MV-4-11 (cell line): ENCODE results near the gene TENT4B.
A peak's percentile ranks its signal among the peaks of the same experiment; 100 is the strongest.
"Not testable (repeated sequence)": the region's sequence is repeated elsewhere in the genome, so short reads cannot be mapped to it uniquely, and the experiment has no call there.

Experiments used
- DNase-seq: peaks from one replicate; lab custom pipeline; 2025; lab: John Stamatoyannopoulos, UW

The TENT4B gene

DNA sequence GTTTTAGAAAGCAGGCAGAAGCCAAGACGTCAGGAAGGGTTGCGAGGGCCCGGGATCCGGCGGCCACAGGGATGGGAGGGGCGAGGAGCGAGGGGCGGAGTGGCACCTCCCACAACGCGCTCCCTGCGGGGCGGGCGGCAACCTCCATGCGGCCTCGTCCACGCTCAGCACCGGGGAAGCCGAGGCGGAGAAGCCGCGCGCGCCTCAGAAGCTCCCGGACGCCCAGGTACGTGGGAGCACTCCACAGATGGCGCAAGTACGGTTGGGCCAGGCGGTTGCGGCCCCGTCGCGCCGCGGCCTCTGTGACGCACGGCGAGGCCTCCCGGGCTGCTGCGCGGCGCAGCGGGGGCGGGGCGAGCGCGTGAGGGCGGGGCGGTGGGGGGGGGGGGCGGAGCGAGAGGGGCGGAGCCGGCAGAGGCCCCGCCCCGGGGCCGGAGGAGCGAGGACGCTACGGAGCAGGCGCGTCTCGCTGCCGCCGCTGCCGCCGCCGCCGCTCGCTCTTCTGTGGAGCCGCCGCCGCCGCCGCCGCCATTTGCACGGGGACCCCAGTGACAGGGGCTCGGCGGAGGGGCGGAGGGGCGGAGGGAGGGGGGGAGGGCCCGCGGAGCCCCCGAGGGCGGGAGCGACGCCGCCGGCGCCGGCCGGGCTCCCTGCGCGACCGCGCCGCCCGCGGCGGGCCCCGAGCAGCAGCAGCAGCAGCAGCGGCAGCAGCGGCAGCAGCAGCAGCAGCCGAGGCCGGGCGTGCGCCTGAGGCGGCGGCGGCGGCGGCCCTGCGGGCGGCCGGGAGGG, at the start of gene TENT4B:
Gene TENT4B (plus strand): TSS at position 500 of the 789 bp plus-strand sequence. CDS start 316 bp downstream, outside the sequence.
- DNase-seq = peak; percentile 75

DNA sequence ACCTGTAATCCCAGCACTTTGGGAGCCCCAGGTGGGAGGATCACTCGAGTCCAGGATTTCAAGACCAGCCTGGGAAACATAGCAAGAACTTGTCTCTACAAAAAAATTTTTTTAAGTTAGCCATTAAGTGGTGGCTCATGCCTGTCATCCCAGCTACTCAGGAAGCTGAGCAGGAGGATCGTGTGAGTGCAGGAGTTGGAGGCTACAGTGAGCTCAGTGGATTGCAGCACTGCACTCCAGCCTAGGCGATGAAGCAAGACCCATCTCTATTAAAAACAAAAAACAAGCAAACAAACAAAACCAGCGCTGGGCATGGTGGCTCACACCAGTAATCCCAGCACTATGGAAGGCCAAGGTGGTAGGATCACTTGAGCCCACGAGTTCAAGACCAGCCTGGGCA, 49.3 kb upstream of the TENT4B start:
- peak; percentile 75 for DNase-seq

DNA sequence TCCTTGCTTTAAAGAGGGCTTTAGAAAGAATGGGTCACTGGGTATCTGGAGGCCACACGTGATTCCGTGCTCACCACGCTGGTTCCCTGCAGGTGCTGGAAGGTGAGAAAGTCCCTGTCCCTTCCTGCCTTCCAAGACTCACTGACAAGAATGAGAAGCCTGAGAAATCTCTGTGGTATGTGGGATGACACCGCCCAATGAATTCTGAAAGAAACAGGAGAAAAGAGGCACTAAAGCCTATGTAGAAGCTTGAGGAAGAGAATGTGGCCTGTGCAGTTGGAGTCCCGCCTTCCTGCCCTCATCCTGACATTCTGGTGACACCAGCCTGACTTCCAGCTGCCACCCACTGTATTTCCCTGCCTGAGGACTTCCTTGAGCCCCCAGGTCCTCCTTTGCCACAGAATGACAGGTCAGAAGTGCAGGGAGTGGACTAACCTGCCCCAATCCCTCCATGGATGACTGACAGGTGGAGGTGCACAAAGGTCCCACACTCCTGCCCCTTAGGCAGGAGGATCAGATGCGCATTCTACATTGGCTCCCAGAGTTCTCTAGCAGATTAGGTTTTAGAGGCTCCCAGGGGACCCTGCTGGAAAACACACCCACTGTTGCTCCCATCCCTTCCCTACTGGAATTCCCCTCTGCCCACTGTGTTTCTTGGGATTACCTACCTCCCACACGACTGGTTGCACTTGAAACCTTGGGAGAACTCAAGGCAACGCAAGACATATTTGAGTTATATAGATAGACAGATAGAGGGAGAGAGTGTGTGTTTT, 38.6 kb upstream of the TENT4B start:
- no peak for DNase-seq

DNA sequence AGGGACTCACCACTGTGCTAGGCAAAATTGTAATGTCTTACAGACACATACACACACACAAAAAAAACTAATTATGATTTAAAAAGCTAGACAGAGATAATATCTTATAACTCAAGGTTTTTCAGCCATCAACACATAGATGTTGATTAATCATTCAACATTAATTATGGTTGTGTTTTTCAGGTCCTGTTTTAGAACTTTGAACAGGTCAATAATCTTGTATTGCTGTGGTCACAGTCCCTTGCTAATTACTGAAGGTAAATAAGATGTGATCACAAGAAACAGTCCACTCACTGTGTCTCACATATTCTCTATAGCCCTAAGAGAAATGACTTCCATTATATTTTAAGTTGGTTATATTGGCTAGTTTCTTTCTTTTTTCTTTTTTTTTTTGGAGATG, 32.4 kb upstream of the TENT4B start:
- no peak for DNase-seq

DNA sequence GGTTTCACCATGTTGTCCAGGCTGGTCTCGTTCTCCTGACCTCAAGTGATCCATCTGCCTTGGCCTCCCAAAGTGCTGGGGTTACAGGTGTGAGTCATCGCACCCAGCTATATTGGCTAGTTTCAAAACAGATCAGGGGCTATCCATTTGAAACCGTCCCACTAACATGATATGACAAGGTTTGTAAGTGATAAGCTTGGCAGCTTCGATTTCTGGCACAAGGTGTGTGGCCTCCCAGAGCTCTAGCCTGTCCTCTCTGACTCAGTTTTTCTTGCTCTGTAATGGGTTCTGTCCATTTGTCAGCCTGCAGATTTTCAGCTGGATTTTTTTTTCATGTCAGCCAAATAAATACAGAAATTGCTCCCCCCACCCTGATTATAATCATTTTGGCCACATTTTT, 31.8 kb upstream of the TENT4B start:
- no peak for DNase-seq

DNA sequence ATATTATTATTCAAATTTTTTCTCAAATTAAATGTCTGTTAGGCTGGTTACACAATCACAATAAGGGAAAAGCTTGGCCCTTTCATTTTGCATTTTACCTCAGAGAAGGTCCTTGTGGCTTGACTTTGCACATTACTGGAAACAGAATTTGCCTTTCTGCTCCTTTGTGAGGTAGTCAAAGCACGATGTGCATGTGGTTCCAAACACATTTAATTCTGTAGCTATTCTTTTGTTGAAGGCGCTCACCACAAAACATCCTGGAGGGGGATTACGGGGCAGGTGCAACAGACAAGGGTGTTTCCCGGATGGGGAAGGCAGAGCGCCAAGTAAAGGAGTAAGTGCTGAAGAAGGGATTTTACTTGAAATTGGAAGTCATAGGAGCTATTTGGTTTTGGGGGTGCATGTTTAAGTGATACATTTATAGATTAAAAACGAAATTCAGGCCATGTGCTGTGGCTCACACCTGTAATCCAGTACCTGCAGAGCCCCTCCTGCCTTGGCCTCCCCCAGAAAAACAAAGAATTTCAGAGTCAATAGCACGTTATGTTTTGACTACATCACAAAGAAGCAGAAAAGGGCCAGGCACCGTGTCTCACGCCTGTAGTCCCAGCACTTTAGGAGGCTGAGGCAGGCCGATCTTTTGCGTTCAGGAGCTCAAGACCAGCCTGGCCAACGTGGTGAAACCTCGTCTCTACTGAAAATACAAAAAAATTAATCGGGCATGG, 31.2 kb upstream of the TENT4B start:
- no peak for DNase-seq

DNA sequence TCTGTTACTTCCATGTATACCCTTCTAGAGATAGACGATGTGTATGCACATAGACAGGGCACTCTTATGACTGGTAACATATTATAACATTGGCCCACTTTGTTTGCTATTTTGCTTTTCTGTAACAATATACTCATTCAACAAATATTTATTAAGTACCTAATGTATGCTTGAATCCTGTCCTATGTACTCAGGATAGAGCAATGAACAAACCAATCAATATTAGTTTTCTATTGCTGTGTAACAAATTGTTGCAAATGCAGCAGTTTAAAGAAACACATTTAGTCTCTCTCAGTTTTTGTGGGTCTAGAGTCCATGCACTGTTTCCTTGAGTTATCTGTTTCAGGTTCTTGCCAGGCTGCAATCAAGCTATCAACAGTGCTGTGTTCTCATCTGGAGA, 29.7 kb upstream of the TENT4B start:
- no peak for DNase-seq

DNA sequence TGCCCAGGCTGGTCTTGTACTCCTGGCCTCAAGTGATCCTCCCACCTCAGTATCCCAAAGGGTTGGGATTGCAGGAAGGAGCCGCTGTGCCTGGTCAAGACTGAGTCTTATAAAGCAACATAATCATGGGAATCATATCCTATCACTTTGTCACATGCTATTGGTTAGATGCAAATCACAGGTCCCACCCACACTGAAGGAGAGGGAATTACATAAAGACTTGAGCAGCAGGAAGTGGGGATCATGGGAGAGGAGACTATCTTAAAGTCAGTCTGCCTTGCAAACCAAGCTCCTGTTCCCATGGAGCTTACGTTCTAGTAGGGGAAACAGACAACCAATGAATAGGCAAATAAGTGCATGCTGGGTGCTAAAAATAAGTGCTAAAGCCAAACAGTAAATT, 28.3 kb upstream of the TENT4B start:
- DNase-seq = no peak

DNA sequence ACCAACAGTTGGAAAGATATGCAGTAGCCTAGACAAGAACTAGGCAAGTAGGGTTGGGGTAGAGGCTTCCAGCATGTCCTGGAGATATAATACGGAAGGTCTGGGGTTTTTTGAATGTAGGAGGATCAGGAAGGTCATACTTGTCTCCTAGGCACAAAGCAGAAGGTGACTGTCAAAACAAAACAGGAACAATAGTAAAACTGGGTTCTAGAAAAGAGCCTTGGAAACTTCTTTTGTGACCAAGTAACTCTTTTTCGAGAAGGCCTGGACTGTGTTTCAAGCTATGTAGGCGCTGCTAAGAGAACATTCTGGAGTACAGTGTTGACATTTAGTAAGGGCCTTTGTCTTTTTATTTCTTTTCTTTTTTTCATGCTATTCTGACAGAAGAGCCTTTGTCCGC, 26.9 kb upstream of the TENT4B start:
- DNase-seq = no peak

DNA sequence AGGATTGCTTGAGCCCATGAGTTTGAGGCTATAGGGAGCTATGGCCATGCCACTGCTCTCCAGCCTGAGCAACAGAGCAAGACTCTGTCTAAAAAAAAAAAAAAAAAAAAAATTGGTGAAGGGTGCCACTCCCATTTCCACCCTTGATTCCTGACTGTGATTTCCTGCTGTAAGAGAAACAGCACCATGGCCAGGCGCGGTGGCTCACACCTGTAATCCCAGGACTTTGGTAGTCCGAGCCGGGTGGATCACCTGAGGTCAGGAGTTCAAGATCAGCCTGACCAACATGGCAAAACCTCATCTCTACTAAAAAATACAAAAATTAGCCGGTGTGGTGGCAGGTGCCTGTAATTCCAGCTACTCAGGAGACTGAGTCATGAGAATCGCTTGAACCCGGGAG, 20.5 kb upstream of the TENT4B start:
- not testable (repeated sequence) for DNase-seq

DNA sequence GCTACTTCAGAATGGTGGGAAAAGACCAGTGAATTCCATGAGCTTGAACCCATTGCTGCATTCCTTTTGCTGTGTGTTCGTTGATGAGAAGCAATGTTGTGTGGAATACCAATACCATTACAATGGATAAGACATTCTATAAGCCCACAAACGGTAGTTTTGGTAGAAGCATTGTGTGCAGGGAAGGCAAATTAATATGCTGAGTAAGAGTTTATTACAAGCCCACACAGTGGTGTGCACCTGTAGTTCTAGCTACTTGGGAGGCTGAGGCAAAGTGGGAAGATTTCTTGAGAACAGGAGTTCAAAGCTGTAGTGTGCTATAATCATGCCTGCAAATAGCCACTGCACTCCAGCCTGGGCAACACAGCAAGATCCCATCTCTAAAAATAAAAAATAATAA, 19.9 kb upstream of the TENT4B start:
- no peak for DNase-seq

DNA sequence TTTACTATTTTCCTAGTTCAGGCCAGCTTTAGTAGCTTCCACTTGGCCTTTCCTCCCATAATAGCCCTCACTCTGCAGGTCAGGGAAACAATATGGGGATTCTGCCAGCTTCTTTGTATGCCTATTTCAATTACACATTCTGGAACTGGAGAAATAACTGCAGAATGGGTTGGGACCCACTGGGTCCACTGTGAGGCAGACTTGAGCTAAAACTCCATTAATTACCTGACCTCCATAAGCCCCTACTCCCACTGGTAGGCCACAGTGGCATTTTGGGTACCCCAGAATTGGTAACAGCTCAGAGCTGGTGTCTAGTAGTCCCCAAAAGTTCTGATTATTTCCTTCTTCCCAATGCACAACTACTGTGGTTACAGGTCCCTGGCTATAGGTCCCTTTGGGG, 16.7 kb upstream of the TENT4B start:
- no peak for DNase-seq

DNA sequence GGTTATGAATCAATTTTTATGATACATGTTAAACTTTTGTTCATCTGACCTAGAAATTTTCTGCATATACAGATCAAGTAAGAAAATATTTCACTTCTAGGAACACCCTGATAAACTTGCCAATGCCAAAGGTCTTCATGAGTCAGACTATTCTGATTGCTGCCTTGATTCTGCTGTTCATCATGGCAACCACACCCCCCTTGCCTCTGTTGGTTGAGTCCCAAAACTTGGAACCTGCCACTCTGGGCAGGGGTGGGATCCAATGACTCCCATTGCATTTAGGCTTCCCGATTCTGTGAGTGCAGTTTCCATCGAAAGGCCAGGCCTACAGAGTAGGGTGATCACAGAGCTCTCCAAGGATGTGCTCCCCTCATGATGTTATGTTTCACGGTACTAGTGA, 15.8 kb upstream of the TENT4B start:
- DNase-seq = no peak

DNA sequence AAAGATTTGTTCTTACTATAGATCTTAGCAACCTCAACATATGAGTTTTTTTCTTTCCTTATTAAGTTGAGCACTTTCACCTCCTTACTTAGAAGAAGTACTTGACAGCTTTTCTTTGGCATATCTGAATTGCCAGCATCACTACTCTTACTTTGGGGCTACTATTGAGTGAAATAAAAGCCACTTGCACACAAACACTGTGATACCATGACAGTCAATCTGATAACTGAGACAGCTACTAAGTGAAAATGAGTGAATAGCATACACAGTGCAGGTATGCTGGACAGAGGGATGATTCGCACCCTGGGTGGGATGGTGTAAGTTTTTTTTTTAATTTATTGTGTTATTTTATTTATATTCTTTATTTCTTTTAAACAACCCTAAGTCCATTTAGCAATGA, 13.5 kb upstream of the TENT4B start:
- DNase-seq = no peak

DNA sequence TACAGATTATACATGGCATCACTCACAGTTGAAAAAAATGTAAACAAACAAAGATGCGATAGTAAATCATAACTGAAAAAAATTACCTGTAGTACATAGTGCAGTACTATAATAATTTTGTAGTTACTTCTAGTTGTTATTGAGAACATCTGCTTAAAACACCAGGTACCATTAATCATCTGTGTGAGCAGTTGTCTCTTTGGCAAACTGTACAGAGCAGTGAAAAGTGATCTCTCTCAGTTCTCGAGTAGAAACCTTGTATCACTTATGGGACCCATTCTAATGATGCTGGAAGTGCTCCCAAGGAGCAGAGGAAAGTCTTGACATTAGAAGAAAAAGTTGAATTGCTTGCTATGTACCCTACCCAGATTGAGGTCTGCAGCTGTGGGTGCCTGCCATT, 8.9 kb upstream of the TENT4B start:
- DNase-seq = no peak

DNA sequence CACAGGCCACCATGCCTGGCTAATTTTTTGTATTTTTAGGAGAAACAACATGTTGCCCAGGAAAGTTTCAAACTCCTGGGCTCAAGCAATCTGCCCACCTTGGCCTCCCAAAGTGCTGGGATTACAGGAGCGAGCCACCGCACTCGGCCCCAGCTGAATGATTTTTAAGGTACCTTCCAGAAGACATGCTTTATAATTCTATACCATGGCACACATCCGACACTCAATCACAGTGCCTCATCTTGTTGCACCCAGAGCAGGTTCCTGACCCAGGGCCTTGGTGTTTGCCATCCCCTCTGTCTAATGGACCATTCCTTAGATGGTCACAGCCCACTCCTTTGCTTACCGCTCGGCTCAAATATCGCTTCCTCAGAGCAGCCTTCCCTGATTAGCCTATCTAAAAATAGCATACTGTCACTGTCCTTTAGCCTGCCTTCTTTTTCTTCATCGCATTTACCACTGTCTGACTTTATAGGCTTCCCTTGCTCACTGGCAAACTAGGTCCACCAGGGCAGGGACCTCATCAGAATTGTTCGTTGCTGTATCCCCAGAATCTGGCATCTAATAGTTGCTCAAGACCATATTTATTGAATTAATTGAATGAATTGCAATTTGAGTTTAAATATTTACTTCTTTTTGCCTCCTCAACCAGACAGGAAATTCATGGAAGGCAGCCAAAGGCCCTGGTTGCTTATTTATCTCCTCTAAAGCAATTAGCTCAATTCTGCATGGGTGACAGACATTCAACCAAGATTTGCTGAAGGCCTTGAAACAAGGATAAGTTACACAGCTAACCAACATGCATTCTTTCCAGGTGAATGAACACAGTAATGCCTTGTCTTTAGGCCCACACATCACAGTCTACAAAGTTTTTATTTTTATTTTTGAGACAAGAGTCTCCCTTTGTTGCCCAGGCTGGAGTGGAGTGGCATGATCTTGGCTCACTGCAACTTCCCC, 6.3 kb upstream of the TENT4B start:
- DNase-seq = peak; percentile 33

DNA sequence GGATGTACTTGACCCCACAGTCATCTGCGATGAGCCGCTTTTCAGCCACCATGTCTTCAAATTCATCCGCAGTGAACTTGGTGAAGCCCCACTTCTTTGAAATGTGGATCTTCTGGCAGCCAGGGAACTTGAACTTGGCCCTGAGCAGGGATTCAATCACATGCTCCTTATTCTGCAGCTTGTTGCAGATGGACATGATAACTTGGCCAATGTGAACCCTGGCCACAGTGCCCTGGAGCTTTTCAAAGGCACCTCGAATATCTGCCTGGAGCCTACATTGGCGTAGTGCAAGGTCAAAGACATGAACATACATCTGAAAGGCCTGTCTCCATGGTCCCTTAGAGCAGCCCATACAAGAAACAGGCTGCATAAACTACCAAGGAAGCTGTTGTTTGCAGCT, 1.8 kb upstream of the TENT4B start:
- no peak for DNase-seq

DNA sequence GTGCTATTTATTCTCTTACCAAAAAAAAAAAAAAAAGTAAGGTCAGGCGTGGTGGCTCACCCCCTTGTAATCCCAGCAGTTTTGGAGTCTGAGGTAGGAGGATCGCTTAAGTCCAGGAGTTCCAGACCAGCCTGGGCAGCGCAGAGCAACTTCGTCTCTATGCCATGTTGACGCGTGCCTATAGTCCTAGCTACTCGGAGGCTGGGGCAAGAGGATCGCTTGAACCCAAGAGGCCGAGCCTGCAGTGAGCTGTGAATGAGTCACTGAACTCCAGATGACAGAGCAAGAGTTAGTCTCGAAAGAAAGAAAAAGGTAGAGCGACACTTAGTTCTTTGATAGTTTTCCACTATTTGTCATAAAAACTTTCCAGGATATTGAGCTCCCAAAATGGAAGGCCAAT, 1.4 kb upstream of the TENT4B start:
- DNase-seq = no peak

DNA sequence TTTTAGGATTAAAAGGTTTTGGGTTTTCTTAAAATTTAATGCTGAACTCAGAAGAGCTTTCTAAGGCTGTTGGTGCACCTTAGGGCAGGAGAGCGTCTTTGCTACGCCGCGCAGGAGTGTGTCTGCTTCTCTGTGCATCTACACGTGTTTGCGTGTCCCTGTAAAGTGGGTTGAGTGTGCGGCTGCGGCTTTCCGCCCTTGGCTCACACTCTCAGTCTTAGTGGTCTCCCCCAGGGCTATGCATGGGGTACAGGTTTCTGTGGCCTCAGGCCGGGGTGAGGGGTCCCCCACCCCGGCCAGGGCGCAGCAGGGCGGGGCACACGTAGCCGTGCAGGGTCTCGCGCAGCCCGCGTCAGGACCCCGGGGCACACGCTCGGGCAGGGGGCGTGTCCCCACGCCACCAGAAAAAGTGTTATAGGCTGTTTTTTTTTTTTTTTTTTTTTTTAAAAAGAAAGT, 727 bp upstream of the TENT4B start:
- peak; percentile 56 for DNase-seq

DNA sequence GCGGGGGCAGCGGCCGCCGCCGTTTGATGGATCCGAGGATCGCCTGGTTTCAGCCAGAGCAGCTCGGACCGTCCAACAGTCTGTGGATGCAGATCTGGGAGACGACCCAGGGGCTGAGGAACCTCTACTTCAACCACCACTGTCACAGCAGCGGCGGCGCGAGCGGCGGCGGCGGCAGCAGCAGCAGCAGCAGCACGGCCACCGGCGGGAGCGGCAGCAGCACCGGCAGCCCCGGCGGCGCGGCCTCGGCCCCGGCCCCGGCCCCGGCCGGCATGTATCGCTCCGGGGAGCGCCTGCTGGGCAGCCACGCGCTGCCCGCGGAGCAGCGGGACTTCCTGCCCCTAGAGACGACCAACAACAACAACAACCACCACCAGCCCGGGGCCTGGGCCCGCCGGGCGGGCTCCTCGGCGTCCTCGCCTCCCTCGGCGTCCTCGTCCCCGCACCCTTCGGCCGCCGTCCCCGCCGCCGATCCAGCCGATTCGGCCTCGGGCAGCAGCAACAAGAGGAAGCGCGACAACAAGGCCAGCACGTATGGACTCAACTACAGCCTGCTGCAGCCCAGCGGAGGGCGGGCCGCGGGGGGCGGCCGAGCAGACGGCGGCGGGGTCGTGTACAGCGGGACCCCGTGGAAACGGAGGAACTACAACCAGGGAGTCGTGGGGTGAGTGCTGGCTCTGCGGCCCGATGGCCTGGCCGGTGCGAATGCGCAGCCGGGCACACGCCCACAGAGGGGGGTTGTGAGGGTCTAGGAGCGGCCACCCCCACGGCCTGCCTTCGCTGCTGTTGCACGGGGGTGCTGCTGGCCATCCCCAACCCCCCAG, 702 bp downstream of the TENT4B start:
- peak; percentile 15 for DNase-seq
